IMR-90 (cell line): Measurements from ENCODE around the gene PIP4K2A. TPM values are rescaled to one million over a fixed set of nuclear protein-coding genes. Genes with fewer than 3 reads are reported as not detected.

Source experiments
- ATAC-seq: fragments of 200-7000 bp; cut with Tn5 transposase; 2 replicates; pipeline ENCODE4 v1.9.1; 2020; ENCODE audit warnings: low read depth, mild to moderate bottlenecking, moderate library complexity
- BruUV-seq: library from RNA; stranded (reverse); fragments of 400-500 nt; replicated peaks from 2 replicates; lab custom pipeline; 2021; lab: Mats Ljungman, UMichigan
- CTCF ChIA-PET: fragments of 300-600 bp; formaldehyde crosslinking; extraction: SDS; loops from one replicate; lab custom pipeline; 2021; ENCODE audit warnings: antibody characterized with exemption; lab: Yijun Ruan, JAX
- POLR2A ChIA-PET: fragments of 300-600 bp; sonication (Branson Sonifier 250); formaldehyde crosslinking; loops from one replicate; lab custom pipeline; 2022; ENCODE audit warnings: antibody characterized with exemption; ENCODE audit not compliant: unreplicated experiment; lab: Charles Lee
- DNase-seq: peaks from one replicate; pipeline ENCODE4 v3.0.0; 2013
- H2AFZ ChIP-seq: replicated peaks from 2 replicates; pipeline ENCODE3; 2013; ENCODE audit warnings: low read length, mild to moderate bottlenecking; ENCODE audit not compliant: poor library complexity
- H2AK5ac ChIP-seq: 2 replicates; pipeline ENCODE4 v1.6.1; 2013; ENCODE audit warnings: low read depth, low read length, inconsistent platforms
- H2AK9ac ChIP-seq: replicated peaks from 2 replicates; pipeline ENCODE3; 2013; ENCODE audit warnings: mild to moderate bottlenecking, low read depth, low read length, moderate library complexity; ENCODE audit not compliant: poor library complexity
- H2BK120ac ChIP-seq: 2 replicates; pipeline ENCODE4 v1.6.1; 2013; ENCODE audit warnings: low read depth, low read length, inconsistent platforms
- H2BK15ac ChIP-seq: 3 replicates; pipeline ENCODE4 v1.6.1; 2013; ENCODE audit warnings: low read depth, low read length, inconsistent platforms
- H2BK20ac ChIP-seq: 2 replicates; pipeline ENCODE4 v1.6.1; 2013; ENCODE audit warnings: low read depth, mild to moderate bottlenecking, inconsistent platforms, low read length, moderate library complexity
- H2BK5ac ChIP-seq: 2 replicates; pipeline ENCODE4 v1.6.1; 2013; ENCODE audit warnings: mild to moderate bottlenecking, low read depth, low read length, inconsistent platforms; ENCODE audit not compliant: poor library complexity, severe bottlenecking
- H3K14ac ChIP-seq: replicated peaks from 2 replicates; pipeline ENCODE4 v1.6.1; 2013; ENCODE audit warnings: low read depth, low read length, inconsistent platforms
- H3K18ac ChIP-seq: 2 replicates; pipeline ENCODE4 v1.6.1; 2013; ENCODE audit warnings: low read depth, low read length, control low read depth
- H3K23ac ChIP-seq: 2 replicates; pipeline ENCODE4 v1.6.1; 2013; ENCODE audit warnings: low read depth, low read length, inconsistent platforms
- H3K27ac ChIP-seq: 2 replicates; pipeline ENCODE4 v1.5.1; 2013; ENCODE audit warnings: mild to moderate bottlenecking, control low read depth, low read length; ENCODE audit not compliant: insufficient read depth
- H3K27me3 ChIP-seq: 2 replicates; pipeline ENCODE4 v1.6.1; 2013; ENCODE audit warnings: low read length; ENCODE audit not compliant: control insufficient read depth, insufficient read depth
- H3K36me3 ChIP-seq: 2 replicates; pipeline ENCODE4 v1.6.1; 2013; ENCODE audit warnings: low read length, mixed read lengths; ENCODE audit not compliant: control insufficient read depth, insufficient read depth
- H3K4ac ChIP-seq: 2 replicates; pipeline ENCODE4 v1.6.1; 2013; ENCODE audit warnings: low read depth, low read length, inconsistent platforms
- H3K4me1 ChIP-seq: 2 replicates; pipeline ENCODE4 v1.6.1; 2013; ENCODE audit warnings: low read length, mixed read lengths; ENCODE audit not compliant: control insufficient read depth, insufficient read depth
- H3K4me2 ChIP-seq: 2 replicates; pipeline ENCODE4 v1.6.1; 2013; ENCODE audit warnings: low read depth, mild to moderate bottlenecking, control low read depth, low read length, moderate library complexity
- H3K4me3 ChIP-seq: 2 replicates; pipeline ENCODE4 v1.5.1; 2013; ENCODE audit warnings: low read depth, mild to moderate bottlenecking, control low read depth, low read length, moderate library complexity; ENCODE audit not compliant: insufficient read depth
- H3K56ac ChIP-seq: 2 replicates; pipeline ENCODE4 v1.6.1; 2013; ENCODE audit warnings: low read length, inconsistent platforms; ENCODE audit not compliant: insufficient read depth; ENCODE audit errors: extremely low read depth
- H3K79me1 ChIP-seq, 2 experiments: 2 replicates each; pipeline ENCODE4 v1.6.1; 2013; ENCODE audit warnings: low read length in 2 of 2, inconsistent platforms in 1 of 2, low read depth in 1 of 2
- H3K9ac ChIP-seq: 2 replicates; pipeline ENCODE4 v1.6.1; 2013; ENCODE audit warnings: low read depth, low read length, control low read depth
- H3K9me1 ChIP-seq: 2 replicates; pipeline ENCODE4 v1.6.1; 2013; ENCODE audit warnings: low read length, inconsistent platforms; ENCODE audit not compliant: insufficient read depth
- H3K9me3 ChIP-seq: 2 replicates; pipeline ENCODE4 v1.6.1; 2013; ENCODE audit warnings: low read length; ENCODE audit not compliant: control insufficient read depth, insufficient read depth
- H4K20me1 ChIP-seq: 2 replicates; pipeline ENCODE4 v1.6.1; 2013; ENCODE audit warnings: low read length, inconsistent platforms; ENCODE audit not compliant: insufficient read depth
- H4K5ac ChIP-seq: 2 replicates; pipeline ENCODE4 v1.6.1; 2013; ENCODE audit warnings: mild to moderate bottlenecking, low read depth, low read length, control low read depth
- H4K8ac ChIP-seq, 2 experiments: 2 replicates each; pipeline ENCODE4 v1.6.1; 2013; ENCODE audit warnings: low read depth in 2 of 2, low read length in 2 of 2, control low read depth in 1 of 2, inconsistent platforms in 1 of 2
- H4K91ac ChIP-seq: 2 replicates; pipeline ENCODE4 v1.6.1; 2013; ENCODE audit warnings: low read depth, low read length, inconsistent platforms; ENCODE audit not compliant: insufficient read depth
- BHLHE40 ChIP-seq: fragments of 150-350 bp; IDR thresholded peaks from 2 replicates; pipeline ENCODE4 v1.6.1; 2016; ENCODE audit warnings: mild to moderate bottlenecking, low read depth, low read length
- MAFK ChIP-seq: IDR thresholded peaks from 2 replicates; pipeline ENCODE4 v1.6.1; 2012; ENCODE audit warnings: low read depth, low read length, improper control_type of control experiment
- MAZ ChIP-seq: IDR thresholded peaks from 2 replicates; pipeline ENCODE4 v1.6.1; 2012; ENCODE audit warnings: low read depth, mild to moderate bottlenecking, low read length, improper control_type of control experiment, moderate library complexity, borderline replicate concordance
- MXI1 ChIP-seq: IDR thresholded peaks from 2 replicates; pipeline ENCODE4 v1.6.1; 2012; ENCODE audit warnings: low read depth, mild to moderate bottlenecking, low read length, moderate library complexity, borderline replicate concordance
- RCOR1 ChIP-seq: IDR thresholded peaks from 2 replicates; pipeline ENCODE4 v1.6.1; 2012; ENCODE audit warnings: mild to moderate bottlenecking, low read length, improper control_type of control experiment; ENCODE audit not compliant: insufficient replicate concordance
- SMC3 ChIP-seq: fragments of 150-350 bp; IDR thresholded peaks from 2 replicates; pipeline ENCODE4 v1.6.1; 2016; ENCODE audit warnings: low read depth, mild to moderate bottlenecking, antibody characterized with exemption, low read length, moderate library complexity
- WGBS, 2 experiments: methylation state at CpG; one replicate each; pipeline versions ENCODE4 v1.1.5 to v1.1.7; 2013; ENCODE audit warnings: missing lambda C conversion rate in 2 of 2; ENCODE audit not compliant: insufficient read length in 1 of 2; ENCODE audit errors: extremely low coverage in 2 of 2; 5-methylcytosine and 5-hydroxymethylcytosine counted together
- dilution Hi-C: fragments of 300-500 bp; cut with HindIII; formaldehyde crosslinking; loops from one replicate; pipeline ENCODE4 v1.14.3; 2018; ENCODE audit warnings: low sequenced_read_pairs; ENCODE audit not compliant: unreplicated experiment
- in situ Hi-C: fragments of 300-500 bp; cut with MboI; formaldehyde crosslinking; loops from 3 replicates; pipeline ENCODE4 v1.14.3; 2019; ENCODE audit warnings: low sequenced_read_pairs, inconsistent platforms, mixed read lengths
- intact Hi-C: fragments of 100-400 bp; cut with micrococcal nuclease; formaldehyde crosslinking; loops from 2 replicates; pipeline ENCODE4 v1.10.0; 2022
- polyA plus RNA-seq, 3 experiments: library from polyadenylated mRNA; depleted of rRNA; stranded (reverse); fragments of >200 nt; gene quantifications; 2 replicates each; pipeline ENCODE4 v1.2.3, GENCODE V29; 2012; ENCODE audit warnings: low replicate concordance in 1 of 3
- total RNA-seq: library from RNA; depleted of rRNA; stranded (reverse); fragments of >200 nt; gene quantifications from 2 replicates; pipeline ENCODE4 v1.2.3, GENCODE V29; 2012
- TF ChIP-seq, protein P1 (sequence below): conservative IDR thresholded peaks from 2 replicates; pipeline ENCODE4 v1.5.1; 2012; ENCODE audit warnings: mild to moderate bottlenecking, low read depth, low read length, improper control_type of control experiment
- TF ChIP-seq, protein P2 (sequence below): fragments of 150-350 bp; IDR thresholded peaks from 2 replicates; pipeline ENCODE4 v1.6.1; 2017; ENCODE audit warnings: mild to moderate bottlenecking, antibody characterized with exemption, low read length, low read depth

The PIP4K2A gene
- total and polyA plus RNA-seq, 2 of the 4 experiments (the other 2 are of a cell fraction), result 9.8 to 18.1 TPM

DNA sequence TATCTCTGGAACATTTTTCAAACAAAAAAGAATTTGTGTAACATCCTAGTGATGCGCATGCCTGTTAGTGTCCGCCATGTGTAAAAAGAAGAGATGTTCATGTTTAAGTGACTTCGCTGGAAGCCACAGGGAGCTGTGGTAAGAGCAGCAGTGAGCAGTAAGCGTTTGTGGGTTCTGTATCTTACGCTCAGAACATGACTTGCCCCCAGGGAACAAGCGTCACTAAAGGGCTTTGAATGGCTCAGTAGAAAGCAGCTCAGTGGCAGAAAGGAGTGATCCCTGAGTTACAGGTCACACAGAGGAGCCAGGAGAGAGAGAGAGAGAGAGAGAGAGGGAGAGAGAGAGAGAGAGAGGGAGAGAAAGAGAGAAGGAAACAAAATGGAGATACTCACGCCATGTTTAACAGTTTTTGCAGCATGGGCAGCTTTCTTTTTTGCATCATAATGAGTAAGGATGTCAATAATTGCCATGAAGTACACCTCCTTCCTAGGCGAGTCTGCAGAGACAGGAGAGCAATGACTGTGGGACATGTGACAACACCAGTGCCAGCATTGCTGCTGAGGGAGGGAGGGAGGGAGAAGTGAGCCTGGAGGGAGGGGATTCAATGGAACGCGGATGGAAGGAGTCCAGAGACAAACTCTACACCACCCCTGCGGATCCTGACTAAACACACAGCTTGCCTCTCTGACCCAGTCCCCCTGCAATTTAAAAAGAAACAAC is 174.6 kb downstream of the PIP4K2A start:
- no peak overlapping the region for H2BK120ac ChIP-seq
- ATAC-seq (no peak), DNase-seq (no peak)
- H3K9me3 ChIP-seq, result no peaks in the 10 kb centered on the region
- no peak overlapping the region for H3K23ac ChIP-seq
- TF ChIP-seq, protein P1, sequence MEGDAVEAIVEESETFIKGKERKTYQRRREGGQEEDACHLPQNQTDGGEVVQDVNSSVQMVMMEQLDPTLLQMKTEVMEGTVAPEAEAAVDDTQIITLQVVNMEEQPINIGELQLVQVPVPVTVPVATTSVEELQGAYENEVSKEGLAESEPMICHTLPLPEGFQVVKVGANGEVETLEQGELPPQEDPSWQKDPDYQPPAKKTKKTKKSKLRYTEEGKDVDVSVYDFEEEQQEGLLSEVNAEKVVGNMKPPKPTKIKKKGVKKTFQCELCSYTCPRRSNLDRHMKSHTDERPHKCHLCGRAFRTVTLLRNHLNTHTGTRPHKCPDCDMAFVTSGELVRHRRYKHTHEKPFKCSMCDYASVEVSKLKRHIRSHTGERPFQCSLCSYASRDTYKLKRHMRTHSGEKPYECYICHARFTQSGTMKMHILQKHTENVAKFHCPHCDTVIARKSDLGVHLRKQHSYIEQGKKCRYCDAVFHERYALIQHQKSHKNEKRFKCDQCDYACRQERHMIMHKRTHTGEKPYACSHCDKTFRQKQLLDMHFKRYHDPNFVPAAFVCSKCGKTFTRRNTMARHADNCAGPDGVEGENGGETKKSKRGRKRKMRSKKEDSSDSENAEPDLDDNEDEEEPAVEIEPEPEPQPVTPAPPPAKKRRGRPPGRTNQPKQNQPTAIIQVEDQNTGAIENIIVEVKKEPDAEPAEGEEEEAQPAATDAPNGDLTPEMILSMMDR, result no peak
- TF ChIP-seq MAFK (no peak), SMC3 (no peak), MAZ (no peak), MXI1 (no peak), BHLHE40 (no peak), RCOR1 (no peak)
- TF ChIP-seq, protein P2, sequence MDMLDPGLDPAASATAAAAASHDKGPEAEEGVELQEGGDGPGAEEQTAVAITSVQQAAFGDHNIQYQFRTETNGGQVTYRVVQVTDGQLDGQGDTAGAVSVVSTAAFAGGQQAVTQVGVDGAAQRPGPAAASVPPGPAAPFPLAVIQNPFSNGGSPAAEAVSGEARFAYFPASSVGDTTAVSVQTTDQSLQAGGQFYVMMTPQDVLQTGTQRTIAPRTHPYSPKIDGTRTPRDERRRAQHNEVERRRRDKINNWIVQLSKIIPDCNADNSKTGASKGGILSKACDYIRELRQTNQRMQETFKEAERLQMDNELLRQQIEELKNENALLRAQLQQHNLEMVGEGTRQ, result no peak
- no peak overlapping the region for H4K91ac ChIP-seq
- no peak overlapping the region for H3K56ac ChIP-seq
- no peak overlapping the region for H2BK15ac ChIP-seq
- no peak overlapping the region for H3K4me2 ChIP-seq
- no peak overlapping the region for H3K14ac ChIP-seq
- H3K4me3 ChIP-seq, result no peak overlapping the region
- no peaks in the 10 kb centered on the region for H3K9me1 ChIP-seq
- in situ Hi-C loops, result no loop called here
- H2AFZ ChIP-seq, result no peak overlapping the region
- H3K9ac ChIP-seq, result no peak overlapping the region
- no peak overlapping the region for H4K5ac ChIP-seq
- no peaks in the 10 kb centered on the region for H3K79me1 ChIP-seq
- no peak overlapping the region for H2BK5ac ChIP-seq
- no peaks in the 10 kb centered on the region for H3K4me1 ChIP-seq
- H2BK20ac ChIP-seq, result no peak overlapping the region
- POLR2A ChIA-PET, result no interaction called here
- H3K4ac ChIP-seq, result no peak overlapping the region
- H4K20me1 ChIP-seq, result no peaks in the 10 kb centered on the region
- no peak overlapping the region for H3K18ac ChIP-seq
- H2AK9ac ChIP-seq, result no peak overlapping the region
- peaks cover 31% of the 10 kb centered on the region for H3K36me3 ChIP-seq
- H4K8ac ChIP-seq, result no peak overlapping the region
- no peaks in the 10 kb centered on the region for H3K27me3 ChIP-seq
- intact Hi-C loops, result no loop called here
- CTCF ChIA-PET, result interaction anchor here (0.6 kb wide), 1 partner anchor 59 kb away, joined by 3 read pairs; no protein-coding TSS in a partner anchor
- no TSS peak for BruUV-seq
- no peak overlapping the region for H2AK5ac ChIP-seq
- no peak overlapping the region for H3K27ac ChIP-seq
- WGBS, 2 experiments, result 100% methylated on average over 1 of the region's 11 CpGs; no CpG with 5 or more reads in 1 of the 2 experiments
- dilution Hi-C loops, result no loop called here
